Measurements from ENCODE around the gene CTTNBP2.
A peak's percentile ranks its signal among the peaks of the same experiment; 100 is the strongest.

The CTTNBP2 gene

GRCh38 chr7:117824592-117824991 is 48.6 kb downstream of the CTTNBP2 start:
- peak in 2 of 58 donors; percentile 33 to 41 for DNase-seq

GRCh38 chr7:117819558-117819957 is 53.7 kb downstream of the CTTNBP2 start:
- no peak for DNase-seq

GRCh38 chr7:117818232-117818631 is 55.0 kb downstream of the CTTNBP2 start:
- peak in 3 of 58 donors; percentile 5 to 19 (median 8) for DNase-seq

DNA sequence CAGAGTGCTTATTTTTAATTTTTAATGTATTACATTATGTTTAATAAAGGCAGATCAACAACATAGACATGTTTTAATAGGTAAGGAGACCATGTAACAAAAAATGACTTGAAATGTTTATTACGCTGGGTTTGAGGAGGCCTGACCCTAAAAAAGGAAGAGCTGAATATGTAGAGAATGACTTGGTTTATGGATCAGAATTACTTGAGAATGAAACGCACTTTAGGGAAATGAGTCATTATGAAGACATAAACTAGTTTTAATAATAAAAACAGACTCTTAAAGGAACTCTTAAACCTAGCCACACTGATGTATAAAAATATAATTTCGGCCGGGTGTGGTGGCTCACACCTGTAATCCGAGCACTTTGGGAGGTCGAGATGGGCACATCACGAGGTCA is 56.5 kb downstream of the CTTNBP2 start:
- DNase-seq = no peak

DNA sequence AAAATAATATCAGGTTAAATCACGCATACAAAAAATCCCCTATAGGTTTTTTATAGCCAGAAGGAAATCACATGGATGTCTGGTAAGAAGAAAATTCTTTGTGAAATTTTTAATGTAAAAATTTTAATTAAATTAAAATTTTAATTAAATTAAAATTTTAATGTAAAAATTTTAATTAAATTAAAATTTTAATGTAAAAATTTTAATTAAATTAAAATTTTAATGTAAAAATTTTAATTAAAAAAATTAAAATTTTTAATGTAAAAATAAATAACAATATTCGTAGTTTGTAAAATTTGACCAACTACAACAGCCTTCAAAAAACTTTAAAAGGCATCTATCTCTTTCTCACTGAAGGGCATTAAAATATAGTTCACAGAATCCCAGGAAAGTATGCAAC is 61.5 kb downstream of the CTTNBP2 start:
- no peak for DNase-seq

- no peak for DNase-seq
Measured at GRCh38 chr7:117810642-117811512, 62.4 kb downstream of the CTTNBP2 start.

GRCh38 chr7:117809958-117810357 is 63.3 kb downstream of the CTTNBP2 start:
- DNase-seq = no peak

DNA sequence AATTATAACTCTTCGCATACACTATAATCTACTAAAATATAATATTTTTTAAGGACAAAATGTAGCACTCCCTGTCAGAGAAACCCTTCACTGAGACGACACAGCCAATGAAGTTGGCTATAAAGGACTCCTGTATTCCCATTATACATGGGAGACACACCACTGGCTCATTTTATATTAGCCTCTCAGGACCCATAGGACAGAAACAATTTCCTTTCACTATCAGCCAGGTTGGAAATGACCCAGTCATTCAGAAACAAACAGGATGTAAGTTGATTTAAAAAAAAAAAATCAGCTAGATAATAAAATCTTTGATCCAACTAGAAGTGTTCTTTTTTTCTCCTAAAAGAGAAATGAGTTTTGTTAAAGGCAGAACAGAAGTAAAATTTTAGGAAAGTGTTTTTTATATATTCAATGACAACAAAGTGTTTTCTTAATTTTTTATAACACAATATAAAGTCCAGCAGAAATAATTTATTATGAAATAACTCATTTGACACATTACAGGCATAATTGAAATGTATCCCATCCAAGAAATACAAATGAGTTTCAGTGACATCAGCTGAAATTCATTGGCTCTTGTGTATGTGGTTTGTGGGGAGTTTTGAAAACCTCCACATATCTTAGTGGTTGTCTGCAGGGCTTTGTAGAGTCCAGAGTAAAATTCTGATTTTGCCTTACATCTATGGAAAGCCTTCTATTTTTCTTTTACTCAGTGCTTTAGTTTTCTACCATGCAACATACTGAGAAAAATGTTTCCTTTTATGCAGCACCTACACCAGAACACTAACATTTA is 64.1 kb downstream of the CTTNBP2 start:
- DNase-seq = no peak

DNA sequence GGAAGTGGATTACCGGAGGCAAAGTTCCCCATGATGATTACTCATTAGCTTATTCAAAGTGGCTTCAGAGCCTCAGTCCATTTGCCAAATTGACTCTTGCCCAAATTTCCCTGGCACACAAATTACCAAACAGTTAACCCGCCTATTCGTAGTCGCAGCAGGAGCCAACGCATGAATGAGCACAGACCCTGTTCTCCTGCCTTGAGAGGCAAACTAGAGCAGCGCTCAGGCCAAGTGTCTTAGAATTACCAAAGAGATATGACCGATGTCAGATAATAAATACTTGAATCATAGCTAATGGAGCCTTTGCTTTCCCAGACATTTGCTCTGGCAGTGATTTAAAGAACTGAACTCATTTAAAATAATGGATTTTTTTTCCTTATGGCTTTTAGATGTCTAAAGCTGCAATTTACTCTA is 64.9 kb downstream of the CTTNBP2 start:
- DNase-seq = peak in 39 of 58 donors; percentile 14 to 84 (median 56)

GRCh38 chr7:117807676-117808075 is 65.6 kb downstream of the CTTNBP2 start:
- DNase-seq = no peak

DNA sequence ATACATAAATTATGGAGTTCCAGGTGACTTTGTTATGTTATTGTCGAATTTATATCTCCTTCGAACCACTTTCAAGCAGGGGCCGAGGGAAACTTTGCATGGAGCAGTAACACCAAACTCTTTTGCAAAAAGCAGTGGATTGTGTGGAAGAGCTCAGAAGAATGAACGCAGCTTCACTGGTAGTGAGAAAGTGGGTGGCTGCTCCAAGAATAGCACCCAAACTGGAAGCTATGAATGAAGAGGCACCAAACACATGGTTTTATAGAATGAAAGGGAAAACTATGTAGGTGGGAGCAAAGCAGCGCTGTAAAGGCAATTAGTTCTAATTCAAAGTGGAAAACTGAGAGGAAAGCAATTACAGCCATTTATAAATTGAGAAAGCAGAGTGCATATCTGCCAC is 67.2 kb downstream of the CTTNBP2 start:
- peak in 1 of 58 donors; percentile 21 for DNase-seq

- DNase-seq = no peak
Measured at GRCh38 chr7:117805241-117805640, 68.0 kb downstream of the CTTNBP2 start.

DNA sequence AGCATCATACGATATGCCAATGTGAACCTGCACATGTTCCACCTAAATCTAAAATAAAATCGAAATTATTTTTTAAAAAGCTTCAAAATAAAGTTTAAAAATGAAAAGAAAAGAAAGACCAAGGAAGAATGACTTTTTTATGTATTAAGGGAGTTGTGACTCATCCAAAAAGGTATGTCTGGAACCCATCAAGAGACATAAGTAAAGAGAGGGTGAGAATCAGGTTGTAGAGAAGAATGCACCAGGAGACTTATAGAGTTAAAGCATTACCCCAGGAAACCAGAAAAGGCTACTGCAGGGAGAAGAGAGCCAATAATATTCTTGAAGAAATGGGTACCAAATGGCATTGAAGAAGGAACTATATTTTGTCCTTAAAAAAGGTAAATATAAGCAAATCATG is 69.8 kb downstream of the CTTNBP2 start:
- no peak for DNase-seq

GRCh38 chr7:117802660-117803059 is 70.6 kb downstream of the CTTNBP2 start:
- no peak for DNase-seq

GRCh38 chr7:117800841-117801240 is 72.4 kb downstream of the CTTNBP2 start:
- DNase-seq = no peak

GRCh38 chr7:117800406-117800805 is 72.8 kb downstream of the CTTNBP2 start:
- DNase-seq = no peak

DNA sequence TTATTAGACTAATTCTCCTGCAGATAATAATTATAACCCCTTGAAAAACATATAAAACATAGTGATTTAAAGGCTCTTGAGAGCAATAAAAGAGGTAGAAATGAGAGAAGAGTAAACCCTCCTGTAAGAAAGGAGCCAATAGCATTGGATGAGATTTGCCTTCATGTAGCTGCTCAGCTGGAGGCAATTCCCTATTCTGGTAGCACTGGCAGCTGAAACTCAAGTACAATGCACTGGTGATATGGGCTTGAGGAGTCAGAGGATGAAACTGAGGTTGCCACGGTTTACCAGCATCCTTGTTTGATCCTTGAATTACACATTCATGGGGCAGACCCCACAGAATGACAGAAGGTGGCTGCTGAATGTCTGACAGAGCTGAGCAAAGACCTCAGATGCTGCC is 76.4 kb downstream of the CTTNBP2 start:
- no peak for DNase-seq

DNA sequence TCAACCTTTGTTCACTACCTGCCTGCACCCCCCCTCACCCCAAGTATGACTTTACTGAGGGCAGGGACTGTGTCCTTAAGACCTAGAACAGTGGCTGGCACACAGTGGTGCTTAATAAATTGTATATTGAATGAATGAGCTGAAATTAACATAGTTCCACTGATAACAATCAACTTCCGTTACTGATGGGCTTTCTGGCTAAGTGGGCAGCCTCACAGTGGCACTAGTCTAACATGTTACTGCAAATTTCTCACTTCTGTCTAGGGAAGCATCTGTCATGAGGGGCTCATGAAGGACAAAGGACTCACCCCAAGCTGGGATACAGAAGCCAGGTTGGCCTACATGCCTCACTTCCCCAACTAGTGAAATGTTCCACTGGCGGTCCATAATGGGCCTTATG is 79.3 kb downstream of the CTTNBP2 start:
- no peak for DNase-seq

DNA sequence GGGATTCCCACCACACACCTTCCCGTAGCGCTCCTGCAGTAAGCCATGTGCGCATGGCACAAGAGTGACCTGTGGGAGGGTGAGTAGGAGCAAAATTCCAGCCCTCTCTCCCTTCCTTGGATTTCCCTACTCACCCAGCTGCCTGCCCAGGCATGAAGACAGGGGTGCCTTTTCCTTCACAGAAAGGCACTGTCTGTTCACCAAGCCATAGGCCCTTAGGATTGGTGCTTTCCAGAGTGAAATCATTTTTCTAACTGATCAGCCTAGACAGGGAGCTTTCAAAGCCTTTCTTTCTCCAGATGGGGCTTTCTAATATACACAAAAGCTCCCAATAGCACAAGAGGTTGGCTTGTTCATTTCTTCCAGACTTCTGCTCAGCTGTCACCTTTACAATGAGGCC is 79.7 kb downstream of the CTTNBP2 start:
- DNase-seq = no peak

- DNase-seq = peak in 9 of 58 donors; percentile 13 to 67 (median 25)
Measured at GRCh38 chr7:117791877-117792780, 81.1 kb downstream of the CTTNBP2 start.

- no peak for DNase-seq
Measured at GRCh38 chr7:117790731-117791130, 82.5 kb downstream of the CTTNBP2 start.

Measured in anterior cingulate cortex (tissue), 58 donors.